OCI-LY7 (cell line): Measurements from ENCODE around the gene FRMD6. TPM values are rescaled to one million over a fixed set of nuclear protein-coding genes. Genes with fewer than 3 reads are reported as not detected.

ENCODE experiments used
- BruUV-seq: library from RNA; stranded (reverse); fragments of 400-500 nt; replicated peaks from 2 replicates; lab custom pipeline; 2021; lab: Mats Ljungman, UMichigan
- CTCF ChIA-PET: fragments of 300-600 bp; sonication (Branson Sonifier 250); formaldehyde crosslinking; loops from one replicate; lab custom pipeline; 2022; ENCODE audit warnings: antibody characterized with exemption; ENCODE audit not compliant: unreplicated experiment; lab: Charles Lee
- POLR2A ChIA-PET: fragments of 300-600 bp; sonication (Branson Sonifier 250); formaldehyde crosslinking; loops from one replicate; lab custom pipeline; 2022; ENCODE audit warnings: antibody characterized with exemption; lab: Charles Lee
- DNase-seq: peaks from one replicate; pipeline ENCODE4 v3.0.0-alpha.2; 2015; ENCODE audit warnings: low spot score
- H2AFZ ChIP-seq: fragments of 200-600 bp; sonication (generic), shearing (Covaris generic); 2 replicates; pipeline ENCODE4 v1.6.1; 2014; ENCODE audit warnings: mild to moderate bottlenecking, antibody characterized with exemption, low read length, moderate library complexity
- H3K27ac ChIP-seq: fragments of 200-600 bp; sonication (generic); 2 replicates; pipeline ENCODE4 v1.5.1; 2014; ENCODE audit warnings: mixed run types, low read depth, mild to moderate bottlenecking, moderate library complexity, low read length, inconsistent platforms; ENCODE audit not compliant: poor library complexity, severe bottlenecking
- H3K36me3 ChIP-seq: fragments of 200-600 bp; sonication (generic); 2 replicates; pipeline ENCODE4 v1.6.1; 2014; ENCODE audit warnings: mild to moderate bottlenecking, antibody characterized with exemption, low read length, moderate library complexity, mixed read lengths; ENCODE audit not compliant: insufficient read depth
- H3K4me1 ChIP-seq: fragments of 200-600 bp; sonication (generic); 2 replicates; pipeline ENCODE4 v1.5.1; 2014; ENCODE audit warnings: mild to moderate bottlenecking, low read length; ENCODE audit not compliant: insufficient read depth, poor library complexity, severe bottlenecking
- H3K4me2 ChIP-seq: fragments of 200-600 bp; sonication (generic); 2 replicates; pipeline ENCODE4 v1.6.1; 2014; ENCODE audit warnings: mild to moderate bottlenecking, low read length
- H3K4me3 ChIP-seq: fragments of 200-600 bp; sonication (generic); 2 replicates; pipeline ENCODE4 v1.5.1; 2014; ENCODE audit warnings: mild to moderate bottlenecking, low read depth, low read length; ENCODE audit not compliant: poor library complexity, severe bottlenecking
- H3K79me2 ChIP-seq: fragments of 200-600 bp; sonication (generic); 2 replicates; pipeline ENCODE4 v1.6.1; 2016; ENCODE audit warnings: low read depth, mild to moderate bottlenecking, low read length, moderate library complexity, mixed read lengths; ENCODE audit not compliant: insufficient read depth
- H3K9me2 ChIP-seq: fragments of 200-600 bp; sonication (generic); 2 replicates; pipeline ENCODE4 v1.6.1; 2016; ENCODE audit warnings: mild to moderate bottlenecking, low read length, mixed read lengths; ENCODE audit not compliant: insufficient read depth
- H3K9me3 ChIP-seq: fragments of 200-600 bp; sonication (generic); 2 replicates; pipeline ENCODE4 v1.6.1; 2014; ENCODE audit warnings: mild to moderate bottlenecking, mixed run types, low read length, mixed read lengths
- H4K20me1 ChIP-seq: fragments of 200-600 bp; sonication (generic); 2 replicates; pipeline ENCODE4 v1.6.1; 2014; ENCODE audit warnings: mild to moderate bottlenecking, antibody characterized with exemption, low read length, moderate library complexity, mixed read lengths; ENCODE audit not compliant: insufficient read depth
- EZH2phosphoT487 ChIP-seq: fragments of 200-600 bp; sonication (generic); IDR thresholded peaks from 2 replicates; pipeline ENCODE4 v1.6.1; 2018; ENCODE audit warnings: low read depth, borderline replicate concordance, mild to moderate bottlenecking, mixed run types, antibody characterized with exemption, low read length, moderate library complexity, mixed read lengths
- intact Hi-C: fragments of 100-400 bp; cut with micrococcal nuclease; formaldehyde crosslinking; loops from one replicate; pipeline ENCODE4 v1.10.0; 2022; ENCODE audit not compliant: unreplicated experiment
- total RNA-seq, 2 experiments: library from RNA; depleted of rRNA in 1 of 2; stranded (reverse); fragments of >200 nt in 1 of 2; shearing (Covaris generic) in 1 of 2; gene quantifications; 2 replicates each; pipeline ENCODE4 v1.2.3, GENCODE V29; 2014 to 2022
- TF ChIP-seq, protein P1 (sequence below): fragments of 200-600 bp; sonication (generic); conservative IDR thresholded peaks from 2 replicates; pipeline ENCODE4 v1.5.1; 2014; ENCODE audit warnings: mild to moderate bottlenecking, antibody characterized with exemption, low read length, moderate library complexity, mixed read lengths

Gene FRMD6
- total RNA-seq, 2 experiments from 2014 or later, result 4.4 to 12.3 TPM

DNA sequence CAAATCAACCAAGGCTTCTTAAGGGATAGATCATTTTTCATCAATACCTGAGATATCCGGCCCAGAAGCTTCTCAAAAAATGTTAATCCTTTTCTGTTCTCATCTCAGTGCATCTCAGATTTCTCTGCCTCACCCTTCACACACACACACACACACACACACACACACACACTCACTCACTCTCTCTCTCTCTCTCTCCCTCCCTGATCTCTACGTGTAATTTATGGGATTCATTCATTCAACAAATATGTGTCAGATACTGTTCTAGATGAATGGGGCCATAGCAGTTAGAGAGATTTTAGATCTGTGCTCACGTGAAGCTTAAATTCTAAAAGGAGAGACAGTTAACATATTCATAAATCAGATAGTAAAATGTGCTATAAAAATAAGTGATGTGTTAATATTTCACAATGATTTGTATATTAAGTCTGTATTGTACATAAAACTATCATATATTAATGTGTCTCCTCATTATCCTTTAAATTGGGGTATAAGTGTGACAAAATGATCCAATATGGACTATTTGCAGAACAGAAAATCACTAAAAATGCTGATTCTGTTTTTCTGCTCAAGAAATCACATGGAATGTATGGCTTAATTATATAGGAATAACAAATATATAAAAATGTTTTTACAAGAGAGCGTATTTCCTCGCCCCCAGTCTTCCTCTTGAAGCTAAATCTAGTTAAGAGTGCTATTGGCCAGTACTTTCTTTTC is 7.3 kb upstream of the FRMD6 start:
- H3K27ac ChIP-seq, result no peak overlapping the region
- H3K4me2 ChIP-seq, result no peak overlapping the region
- no peak overlapping the region for H3K4me3 ChIP-seq
- no peak overlapping the region for H2AFZ ChIP-seq
- no peaks in the 10 kb centered on the region for H4K20me1 ChIP-seq
- no peaks in the 10 kb centered on the region for H3K36me3 ChIP-seq
- no peaks in the 10 kb centered on the region for H3K9me3 ChIP-seq
- CTCF ChIA-PET, result no interaction called here
- no peaks in the 10 kb centered on the region for H3K79me2 ChIP-seq
- POLR2A ChIA-PET, result interaction anchor here (0.5 kb wide), 1 partner anchor 432 kb away, joined by 3 read pairs; no protein-coding TSS in a partner anchor
- no TSS peak for BruUV-seq
- DNase-seq, result no peak
- H3K4me1 ChIP-seq, result no peaks in the 10 kb centered on the region
- H3K9me2 ChIP-seq, result no peaks in the 10 kb centered on the region
- intact Hi-C loops, result no loop called here
- TF ChIP-seq, protein P1, sequence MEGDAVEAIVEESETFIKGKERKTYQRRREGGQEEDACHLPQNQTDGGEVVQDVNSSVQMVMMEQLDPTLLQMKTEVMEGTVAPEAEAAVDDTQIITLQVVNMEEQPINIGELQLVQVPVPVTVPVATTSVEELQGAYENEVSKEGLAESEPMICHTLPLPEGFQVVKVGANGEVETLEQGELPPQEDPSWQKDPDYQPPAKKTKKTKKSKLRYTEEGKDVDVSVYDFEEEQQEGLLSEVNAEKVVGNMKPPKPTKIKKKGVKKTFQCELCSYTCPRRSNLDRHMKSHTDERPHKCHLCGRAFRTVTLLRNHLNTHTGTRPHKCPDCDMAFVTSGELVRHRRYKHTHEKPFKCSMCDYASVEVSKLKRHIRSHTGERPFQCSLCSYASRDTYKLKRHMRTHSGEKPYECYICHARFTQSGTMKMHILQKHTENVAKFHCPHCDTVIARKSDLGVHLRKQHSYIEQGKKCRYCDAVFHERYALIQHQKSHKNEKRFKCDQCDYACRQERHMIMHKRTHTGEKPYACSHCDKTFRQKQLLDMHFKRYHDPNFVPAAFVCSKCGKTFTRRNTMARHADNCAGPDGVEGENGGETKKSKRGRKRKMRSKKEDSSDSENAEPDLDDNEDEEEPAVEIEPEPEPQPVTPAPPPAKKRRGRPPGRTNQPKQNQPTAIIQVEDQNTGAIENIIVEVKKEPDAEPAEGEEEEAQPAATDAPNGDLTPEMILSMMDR, result no peak
- TF ChIP-seq EZH2phosphoT487, result no peak

DNA sequence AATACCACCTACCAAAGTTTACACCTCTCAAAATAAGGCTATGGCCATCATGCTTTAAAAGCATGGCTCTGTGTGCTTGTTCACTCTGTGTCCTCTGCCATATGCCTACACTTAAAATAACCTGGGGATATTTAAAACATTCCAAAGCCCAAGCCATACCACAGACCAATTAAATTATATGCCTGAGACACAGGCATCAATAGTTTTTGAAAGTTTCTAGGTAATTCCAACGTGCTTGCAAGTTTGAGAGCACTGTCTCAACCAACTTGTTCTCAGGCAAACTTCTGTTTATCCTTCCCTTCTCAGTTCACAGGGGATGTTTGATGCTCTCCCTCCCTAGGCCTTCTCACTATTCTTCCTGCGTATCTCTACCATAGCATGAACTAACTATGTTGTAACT is 3.4 kb upstream of the FRMD6 start:
- intact Hi-C loops, result no loop called here
- ChIA-PET POLR2A (no interaction called here), CTCF (no interaction called here)
- no peak for DNase-seq
- H3K4me3 ChIP-seq, result no peak overlapping the region
- H3K36me3 ChIP-seq, result no peaks in the 10 kb centered on the region
- no TSS peak for BruUV-seq
- H3K79me2 ChIP-seq, result peaks cover 5% of the 10 kb centered on the region; the same call in 1 of the 2 replicates
- no peak for TF ChIP-seq EZH2phosphoT487
- TF ChIP-seq, protein P1, result no peak
- H3K27ac ChIP-seq, result no peak overlapping the region
- no peaks in the 10 kb centered on the region for H3K9me2 ChIP-seq
- no peak overlapping the region for H3K4me2 ChIP-seq
- H3K9me3 ChIP-seq, result no peaks in the 10 kb centered on the region
- H2AFZ ChIP-seq, result no peak overlapping the region
- no peaks in the 10 kb centered on the region for H4K20me1 ChIP-seq
- peaks cover 8% of the 10 kb centered on the region for H3K4me1 ChIP-seq
